Measurements from ENCODE around the gene TBC1D14. TPM values are rescaled to one million over a fixed set of nuclear protein-coding genes. Genes with fewer than 3 reads are reported as not detected.
A peak's percentile ranks its signal among the peaks of the same experiment; 100 is the strongest.

Gene TBC1D14
- total and polyA plus RNA-seq, 2 donors from 2014 or later, result 44.9 to 77.7 TPM

- peaks cover 4 to 13% (median 7%) of the 10 kb centered on the region in 3 donors for H3K4me1 ChIP-seq (ENCODE audit: control insufficient read depth in 2 of 3, insufficient read depth in 2 of 3, low read depth in 1 of 3, low read length in 3 of 3)
- no peak overlapping the region for H3K9ac ChIP-seq (ENCODE audit: low read length in 3 of 3)
- no peaks in the 10 kb centered on the region for H3K27me3 ChIP-seq (ENCODE audit: control insufficient read depth, insufficient read depth, low read length)
- FAIRE-seq (no peak), DNase-seq (no peak)
- intact Hi-C loops (cut with DNase I), result no loop called here
- H3K36me3 ChIP-seq (ENCODE audit: control insufficient read depth in 2 of 3, insufficient read depth in 3 of 3, low read length in 3 of 3), result peaks cover 2 to 46% (median 28%) of the 10 kb centered on the region in 3 donors
- no peak overlapping the region for H3K27ac ChIP-seq (ENCODE audit: low read depth in 2 of 2, low read length in 2 of 2)
- H3K4me3 ChIP-seq (ENCODE audit: low read length in 3 of 3), result no peak overlapping the region
- H3K9me3 ChIP-seq (ENCODE audit: control insufficient read depth in 2 of 3, insufficient read depth in 1 of 3, low read length in 3 of 3), result no peaks in the 10 kb centered on the region
- TF ChIP-seq CTCF (IDR thresholded peaks at IDR 0.05; ENCODE audit: borderline replicate concordance, extremely low read depth, insufficient read depth), result no peak
These were observed 153.7 kb downstream of the TBC1D14 start for GRCh38 chr4:7063362-7063761.

- H3K4me3 ChIP-seq (ENCODE audit: low read length in 3 of 3), result peak overlapping the region in 1 of 3 donors; percentile 89
These were observed 156.4 kb downstream of the TBC1D14 start for GRCh38 chr4:7066006-7066405.

GRCh38 chr4:7066493-7066892 is 156.9 kb downstream of the TBC1D14 start:
- no peaks in the 10 kb centered on the region for H3K9me3 ChIP-seq (ENCODE audit: control insufficient read depth in 2 of 3, insufficient read depth in 1 of 3, low read length in 3 of 3)
- H3K36me3 ChIP-seq (ENCODE audit: control insufficient read depth in 2 of 3, insufficient read depth in 3 of 3, low read length in 3 of 3), result peaks cover 0 to 30% (median 9%) of the 10 kb centered on the region in 3 donors
- no peak overlapping the region for H3K27ac ChIP-seq (ENCODE audit: low read depth in 2 of 2, low read length in 2 of 2)
- no peaks in the 10 kb centered on the region for H3K27me3 ChIP-seq (ENCODE audit: control insufficient read depth, insufficient read depth, low read length)
- H3K4me3 ChIP-seq (ENCODE audit: low read length in 3 of 3), result peak overlapping the region in 2 of 3 donors; percentile 87 to 89
- TF ChIP-seq CTCF (IDR thresholded peaks at IDR 0.05; ENCODE audit: borderline replicate concordance, extremely low read depth, insufficient read depth), result no peak
- intact Hi-C loops (cut with DNase I), result no loop called here
- FAIRE-seq (no peak), DNase-seq (no peak)
- H3K9ac ChIP-seq (ENCODE audit: low read length in 3 of 3), result peak overlapping the region in 1 of 3 donors; percentile 73
- H3K4me1 ChIP-seq (ENCODE audit: control insufficient read depth in 2 of 3, insufficient read depth in 2 of 3, low read depth in 1 of 3, low read length in 3 of 3), result peaks cover 4 to 21% (median 10%) of the 10 kb centered on the region in 3 donors

More at GRCh38 chr4:7066006-7066405, 156.4 kb downstream of the TBC1D14 start:
- H3K27me3 ChIP-seq (ENCODE audit: control insufficient read depth, insufficient read depth, low read length), result no peaks in the 10 kb centered on the region
- TF ChIP-seq CTCF (IDR thresholded peaks at IDR 0.05; ENCODE audit: borderline replicate concordance, extremely low read depth, insufficient read depth), result no peak
- FAIRE-seq, result no peak
- no peak for DNase-seq
- H3K27ac ChIP-seq (ENCODE audit: low read depth in 2 of 2, low read length in 2 of 2), result no peak overlapping the region
- peaks cover 4 to 21% (median 10%) of the 10 kb centered on the region in 3 donors for H3K4me1 ChIP-seq (ENCODE audit: control insufficient read depth in 2 of 3, insufficient read depth in 2 of 3, low read depth in 1 of 3, low read length in 3 of 3)
- intact Hi-C loops (cut with DNase I), result no loop called here
- peaks cover 2 to 35% (median 11%) of the 10 kb centered on the region in 3 donors for H3K36me3 ChIP-seq (ENCODE audit: control insufficient read depth in 2 of 3, insufficient read depth in 3 of 3, low read length in 3 of 3)
- H3K9ac ChIP-seq (ENCODE audit: low read length in 3 of 3), result no peak overlapping the region
- no peaks in the 10 kb centered on the region for H3K9me3 ChIP-seq (ENCODE audit: control insufficient read depth in 2 of 3, insufficient read depth in 1 of 3, low read length in 3 of 3)

- Histone ChIP-seq H3K27me3 (ENCODE audit: control insufficient read depth, insufficient read depth, low read length) (no peaks in the 10 kb centered on the region), H3K9ac (ENCODE audit: low read length in 3 of 3) (peak overlapping the region; percentile 27 to 83 (median 73)), H3K4me3 (ENCODE audit: low read length in 3 of 3) (peak overlapping the region; percentile 84 to 89 (median 87)), H3K4me1 (ENCODE audit: control insufficient read depth in 2 of 3, insufficient read depth in 2 of 3, low read depth in 1 of 3, low read length in 3 of 3) (peaks cover 4 to 21% (median 10%) of the 10 kb centered on the region in 3 donors), H3K27ac (ENCODE audit: low read depth in 2 of 2, low read length in 2 of 2) (peak overlapping the region; percentile 91 to 92), H3K36me3 (ENCODE audit: control insufficient read depth in 2 of 3, insufficient read depth in 3 of 3, low read length in 3 of 3) (peaks cover 0 to 24% (median 3%) of the 10 kb centered on the region in 3 donors), H3K9me3 (ENCODE audit: control insufficient read depth in 2 of 3, insufficient read depth in 1 of 3, low read length in 3 of 3) (no peaks in the 10 kb centered on the region)
- no peak for DNase-seq
- intact Hi-C loops (cut with DNase I), result no loop called here
- FAIRE-seq, result no peak
- no peak for TF ChIP-seq CTCF (IDR thresholded peaks at IDR 0.05; ENCODE audit: borderline replicate concordance, extremely low read depth, insufficient read depth)
These were observed 157.5 kb downstream of the TBC1D14 start for GRCh38 chr4:7067126-7067451.

Data from kidney (tissue), 14 donors.